MM.1S (cell line): ENCODE results near the gene RAB11FIP4.

Experiments used
- CTCF ChIP-seq: fragments of 300-600 bp; sonication (generic); IDR thresholded peaks from 2 replicates; pipeline ENCODE4 v1.5.1; 2016; ENCODE audit warnings: antibody characterized with exemption, low read length, mixed read lengths
- EZH2 ChIP-seq: fragments of 300-600 bp; sonication (generic); optimal IDR thresholded peaks from 2 replicates; pipeline ENCODE3; 2017; ENCODE audit warnings: low read depth, mild to moderate bottlenecking, antibody characterized with exemption, low read length, mixed read lengths

DNA sequence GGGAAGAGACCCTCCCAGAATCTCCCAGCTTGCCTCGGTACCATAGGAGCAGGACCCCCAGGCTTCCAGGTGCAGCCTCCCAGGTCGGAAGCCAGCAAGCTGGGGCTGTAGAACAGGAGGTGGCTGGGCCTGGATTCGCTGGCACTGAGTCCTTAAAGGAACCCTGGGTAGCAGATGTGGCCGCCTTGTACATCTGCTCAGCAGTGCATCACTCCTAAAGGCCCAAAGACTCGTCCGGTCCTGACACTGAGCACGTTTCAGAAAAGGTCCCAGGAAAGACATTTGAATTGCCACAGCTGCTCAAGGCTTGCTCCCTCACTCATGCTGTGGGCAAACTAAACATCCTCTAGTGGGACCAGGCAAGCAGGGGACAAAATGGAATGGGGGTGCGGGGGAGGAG, 172.8 kb downstream of the RAB11FIP4 start:
- no peak for TF ChIP-seq CTCF
- no peak for TF ChIP-seq EZH2
